ENCODE results near the gene IL18BP.

Gene IL18BP

GRCh38 chr11:71996946-71997345 is 1.8 kb upstream of the IL18BP start:
- DNase-seq (ENCODE audit: low read depth in 2 of 2): no peak

DNA sequence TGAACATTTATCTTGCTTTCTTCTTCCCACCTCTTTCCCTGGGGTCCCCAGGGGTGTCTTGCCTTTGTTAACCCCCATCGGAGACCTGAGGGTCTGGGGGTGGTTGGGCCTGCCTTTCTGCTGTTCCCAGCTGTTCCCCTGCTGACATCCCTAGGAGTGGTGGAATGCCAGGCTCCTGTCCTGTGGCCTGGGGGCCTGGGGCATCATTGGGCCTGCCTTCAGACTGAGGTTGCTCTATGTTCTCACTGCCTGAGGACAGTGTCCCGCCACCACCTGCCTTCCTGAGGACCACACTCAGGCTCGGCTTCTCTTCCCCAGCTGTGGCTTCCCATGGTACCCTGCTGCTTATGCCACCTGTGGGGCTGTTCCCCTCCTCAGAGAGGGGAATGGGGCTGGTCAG is 1.1 kb upstream of the IL18BP start:
- no peak for DNase-seq (ENCODE audit: low read depth in 2 of 2)

DNA sequence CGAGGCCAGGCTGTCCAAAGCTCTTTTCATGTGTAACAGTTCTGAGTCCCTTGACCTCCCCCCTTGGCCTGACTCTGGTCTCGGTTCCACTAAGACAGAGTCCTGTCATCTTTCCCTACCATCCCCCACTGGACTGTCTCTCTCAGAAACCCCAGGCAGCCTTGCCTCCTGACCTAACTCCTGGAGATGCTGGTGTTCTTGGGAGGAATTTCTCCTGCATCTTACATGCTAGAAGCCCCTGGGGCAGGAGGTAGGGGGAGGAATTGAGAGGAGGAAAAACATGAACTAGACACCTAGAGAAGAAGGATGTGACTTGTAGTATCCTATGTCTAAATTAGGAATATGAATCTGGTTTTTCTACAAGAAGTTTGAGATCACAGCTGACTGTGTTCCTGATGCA is 648 bp upstream of the IL18BP start:
- DNase-seq (ENCODE audit: low read depth in 2 of 2): no peak

DNA sequence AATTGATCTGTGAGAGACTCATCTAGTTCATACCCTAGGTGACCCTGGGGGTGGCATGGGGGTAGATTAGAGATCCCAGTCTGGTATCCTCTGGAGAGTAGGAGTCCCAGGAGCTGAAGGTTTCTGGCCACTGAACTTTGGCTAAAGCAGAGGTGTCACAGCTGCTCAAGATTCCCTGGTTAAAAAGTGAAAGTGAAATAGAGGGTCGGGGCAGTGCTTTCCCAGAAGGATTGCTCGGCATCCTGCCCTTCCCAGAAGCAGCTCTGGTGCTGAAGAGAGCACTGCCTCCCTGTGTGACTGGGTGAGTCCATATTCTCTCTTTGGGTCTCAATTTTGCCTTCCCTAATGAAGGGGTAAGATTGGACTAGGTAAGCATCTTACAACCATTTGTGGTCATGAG is 653 bp downstream of the IL18BP start:
- no peak for DNase-seq (ENCODE audit: low read depth in 2 of 2)

- no peak for DNase-seq (ENCODE audit: low read depth in 2 of 2)
These were observed 1.1 kb downstream of the IL18BP start for GRCh38 chr11:71999798-72000197.

- no peak for DNase-seq (ENCODE audit: low read depth in 2 of 2)
These were observed 1.6 kb downstream of the IL18BP start for GRCh38 chr11:72000202-72000867.

- DNase-seq (ENCODE audit: low read depth in 2 of 2): no peak
These were observed 2.6 kb downstream of the IL18BP start for GRCh38 chr11:72001285-72001684.

DNA sequence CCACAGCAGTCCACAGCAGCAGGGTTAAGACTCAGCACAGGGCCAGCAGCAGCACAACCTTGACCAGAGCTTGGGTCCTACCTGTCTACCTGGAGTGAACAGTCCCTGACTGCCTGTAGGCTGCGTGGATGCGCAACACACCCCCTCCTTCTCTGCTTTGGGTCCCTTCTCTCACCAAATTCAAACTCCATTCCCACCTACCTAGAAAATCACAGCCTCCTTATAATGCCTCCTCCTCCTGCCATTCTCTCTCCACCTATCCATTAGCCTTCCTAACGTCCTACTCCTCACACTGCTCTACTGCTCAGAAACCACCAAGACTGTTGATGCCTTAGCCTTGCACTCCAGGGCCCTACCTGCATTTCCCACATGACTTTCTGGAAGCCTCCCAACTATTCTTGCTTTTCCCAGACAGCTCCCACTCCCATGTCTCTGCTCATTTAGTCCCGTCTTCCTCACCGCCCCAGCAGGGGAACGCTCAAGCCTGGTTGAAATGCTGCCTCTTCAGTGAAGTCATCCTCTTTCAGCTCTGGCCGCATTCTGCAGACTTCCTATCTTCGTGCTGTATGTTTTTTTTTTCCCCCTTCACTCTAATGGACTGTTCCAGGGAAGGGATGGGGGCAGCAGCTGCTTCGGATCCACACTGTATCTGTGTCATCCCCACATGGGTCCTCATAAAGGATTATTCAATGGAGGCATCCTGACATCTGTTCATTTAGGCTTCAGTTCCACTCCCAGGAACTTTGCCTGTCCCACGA is 3.3 kb downstream of the IL18BP start:
- DNase-seq (ENCODE audit: low read depth in 2 of 2): no peak

- DNase-seq (ENCODE audit: low read depth in 2 of 2): no peak
These were observed 4.4 kb downstream of the IL18BP start for GRCh38 chr11:72002841-72003775.

- no peak for DNase-seq (ENCODE audit: low read depth in 2 of 2)
These were observed 5.1 kb downstream of the IL18BP start for GRCh38 chr11:72003776-72004171.

- DNase-seq (ENCODE audit: low read depth in 2 of 2): no peak
These were observed 6.0 kb downstream of the IL18BP start for GRCh38 chr11:72004515-72005346.

- DNase-seq (ENCODE audit: low read depth in 2 of 2): no peak
These were observed 6.9 kb downstream of the IL18BP start for GRCh38 chr11:72005347-72006260.

DNA sequence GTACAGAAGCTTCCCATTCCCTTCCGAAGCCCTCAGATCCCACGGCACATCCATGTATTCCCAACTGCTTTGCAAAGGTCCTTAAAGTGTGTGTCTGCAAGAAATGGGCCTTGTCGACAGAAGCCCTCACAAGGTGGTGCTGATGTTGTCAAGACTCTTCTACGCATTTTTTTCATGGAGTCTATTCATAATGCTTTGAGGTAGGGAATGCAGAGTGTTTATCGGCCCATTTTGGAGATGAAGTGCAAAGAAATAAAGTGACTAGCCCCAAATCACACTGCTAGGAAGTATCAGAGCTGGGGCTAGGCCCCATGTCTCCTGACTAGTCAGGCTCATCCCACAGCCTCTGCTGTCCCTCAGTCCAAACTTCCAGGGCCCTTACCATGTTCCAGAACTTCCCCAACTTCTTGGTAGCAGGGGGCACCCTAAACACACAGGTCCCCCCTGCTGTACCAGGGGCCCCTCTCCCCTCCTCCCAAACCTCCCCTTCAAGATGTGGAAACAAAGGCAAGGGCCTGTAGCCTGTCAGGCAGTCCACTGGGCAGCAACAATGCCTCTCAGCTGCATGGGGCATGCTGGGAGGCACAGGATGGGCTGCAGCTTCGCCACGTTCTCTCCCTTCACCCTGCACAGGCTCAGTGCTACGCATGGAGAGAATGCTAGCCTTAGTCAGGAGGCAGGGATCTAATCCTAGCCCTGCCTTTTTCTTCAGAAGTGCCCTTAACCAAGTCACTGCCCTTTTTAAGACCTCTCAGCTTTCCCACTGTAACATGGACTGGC is 7.8 kb downstream of the IL18BP start:
- DNase-seq (ENCODE audit: low read depth in 2 of 2): no peak

DNA sequence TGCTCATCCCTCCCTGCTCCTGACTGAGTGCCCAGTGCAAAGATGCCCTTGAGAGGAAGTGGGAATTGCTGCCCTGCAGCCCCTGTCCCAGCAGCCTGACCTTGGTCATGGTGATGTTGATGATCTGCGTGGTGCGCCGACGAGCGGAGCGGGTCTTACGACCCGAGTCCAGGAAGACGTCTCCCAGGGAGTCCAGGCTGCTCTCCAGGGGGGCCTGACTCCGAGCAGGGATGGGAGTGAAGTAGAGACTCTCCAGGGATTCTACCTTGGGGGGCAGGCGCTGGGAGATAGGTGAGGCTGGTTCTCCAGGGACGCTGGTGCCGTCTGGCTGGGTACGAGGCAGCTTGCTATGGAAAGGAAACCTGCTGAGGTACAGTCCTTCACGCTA is 8.4 kb downstream of the IL18BP start:
- DNase-seq (ENCODE audit: low read depth in 2 of 2): no peak

DNA sequence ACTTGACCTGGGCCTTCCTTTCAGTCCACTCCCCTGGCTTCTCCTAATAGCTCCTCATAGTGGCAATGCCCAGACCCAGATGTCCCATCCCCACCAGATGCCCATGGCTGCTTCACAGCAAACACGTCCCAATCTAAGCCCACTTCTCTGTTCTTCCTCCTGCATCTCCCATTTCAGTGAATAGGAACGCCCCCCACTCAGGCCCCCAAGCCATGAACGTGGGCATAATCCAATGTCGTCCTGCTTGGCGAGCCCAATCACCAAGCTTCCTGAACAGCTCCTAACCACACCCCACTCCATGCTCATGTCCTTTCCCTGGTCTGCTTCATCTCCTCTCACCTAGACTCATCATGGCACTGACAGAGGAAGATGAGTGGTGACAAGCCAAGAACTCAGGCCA is 8.9 kb downstream of the IL18BP start:
- DNase-seq (ENCODE audit: low read depth in 2 of 2): no peak

- no peak for DNase-seq (ENCODE audit: low read depth in 2 of 2)
These were observed 10.0 kb downstream of the IL18BP start for GRCh38 chr11:72008728-72009127.

GRCh38 chr11:72009156-72009555 is 10.4 kb downstream of the IL18BP start:
- no peak for DNase-seq (ENCODE audit: low read depth in 2 of 2)

DNA sequence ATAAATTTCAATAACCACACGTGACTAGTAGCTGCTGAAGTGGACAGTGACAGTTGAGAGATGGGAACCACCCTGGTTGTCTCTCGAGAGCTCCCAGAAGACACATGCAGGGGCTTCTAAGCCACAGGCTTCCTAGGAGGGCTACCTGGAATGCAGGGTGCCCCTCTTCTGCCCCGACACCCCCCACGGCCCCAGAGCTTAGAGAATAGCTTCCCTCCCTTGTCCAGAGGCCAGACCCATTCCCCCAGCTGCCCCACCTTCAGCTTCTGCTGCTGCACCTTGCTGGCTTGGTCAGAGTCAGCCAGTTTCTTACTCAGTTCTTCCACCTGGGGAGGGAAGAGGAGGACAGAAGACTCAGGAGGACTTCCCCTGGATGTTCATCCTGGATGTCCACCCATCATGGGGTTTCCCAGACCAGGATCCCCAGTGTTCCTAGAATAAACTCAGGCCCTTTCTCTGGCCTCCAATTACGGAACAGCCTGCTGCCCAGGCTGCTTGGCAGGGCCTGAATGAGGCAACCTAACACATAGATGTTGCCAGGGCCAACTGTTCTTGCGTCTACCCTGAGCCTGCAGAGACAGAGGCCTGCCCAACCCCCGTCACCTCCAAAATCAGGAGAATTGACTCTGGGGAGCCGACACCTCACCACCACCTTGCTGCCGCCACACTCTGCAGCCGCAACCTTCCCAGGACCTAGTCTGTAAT is 12.0 kb downstream of the IL18BP start:
- no peak for DNase-seq (ENCODE audit: low read depth in 2 of 2)

DNA sequence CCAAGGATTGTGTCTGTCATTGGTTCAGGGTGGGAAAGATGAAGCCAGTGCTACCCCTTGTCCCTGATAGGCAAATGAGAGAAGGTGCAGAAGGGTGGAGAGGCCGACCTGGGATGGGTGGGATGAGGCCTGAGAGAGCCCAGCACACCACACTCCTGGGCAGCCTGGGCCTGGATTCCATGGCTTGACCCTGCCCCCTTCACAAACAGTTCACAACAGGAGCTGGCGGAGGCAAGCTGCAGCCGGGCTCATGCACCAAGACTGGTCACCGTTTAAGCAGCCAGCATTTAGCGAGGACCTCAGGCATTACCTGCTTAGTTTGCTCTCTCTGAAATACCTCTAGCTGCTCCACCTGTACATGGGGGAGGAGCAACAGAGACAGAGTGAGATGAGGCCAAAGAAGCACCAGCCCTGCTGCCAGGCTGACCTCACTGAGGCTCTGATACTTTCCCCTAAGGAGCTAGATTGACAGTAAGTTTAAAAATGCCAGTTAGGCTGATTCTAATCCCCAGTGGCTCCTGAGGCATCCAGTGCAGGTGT is 13.5 kb downstream of the IL18BP start:
- no peak for DNase-seq (ENCODE audit: low read depth in 2 of 2)
